ENCODE data around the gene ZSCAN21.

DNA sequence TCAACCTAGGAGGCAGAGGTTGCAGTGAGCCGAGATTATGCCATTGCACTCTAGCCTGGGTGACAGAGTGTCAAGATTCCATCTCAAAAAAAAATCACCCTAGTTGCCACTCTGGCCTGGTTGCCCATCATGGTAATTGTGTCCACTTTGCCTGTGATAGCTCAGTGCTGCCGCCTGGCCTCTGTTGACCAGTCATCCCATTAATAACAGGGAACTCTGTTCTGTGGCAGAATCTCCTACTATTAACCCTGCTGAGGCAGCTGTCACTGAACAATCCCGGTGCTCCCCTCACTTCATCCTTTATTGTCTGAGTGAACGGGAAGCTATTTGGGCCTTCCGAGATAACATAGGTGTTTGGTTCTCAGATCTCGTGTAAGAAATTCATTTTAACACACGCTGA, 17.4 kb downstream of the ZSCAN21 start:
- no peak for TF ChIP-seq MYC (IDR thresholded peaks at IDR 0.05; ENCODE audit: low read depth, low read length)
- TF ChIP-seq, protein P1, sequence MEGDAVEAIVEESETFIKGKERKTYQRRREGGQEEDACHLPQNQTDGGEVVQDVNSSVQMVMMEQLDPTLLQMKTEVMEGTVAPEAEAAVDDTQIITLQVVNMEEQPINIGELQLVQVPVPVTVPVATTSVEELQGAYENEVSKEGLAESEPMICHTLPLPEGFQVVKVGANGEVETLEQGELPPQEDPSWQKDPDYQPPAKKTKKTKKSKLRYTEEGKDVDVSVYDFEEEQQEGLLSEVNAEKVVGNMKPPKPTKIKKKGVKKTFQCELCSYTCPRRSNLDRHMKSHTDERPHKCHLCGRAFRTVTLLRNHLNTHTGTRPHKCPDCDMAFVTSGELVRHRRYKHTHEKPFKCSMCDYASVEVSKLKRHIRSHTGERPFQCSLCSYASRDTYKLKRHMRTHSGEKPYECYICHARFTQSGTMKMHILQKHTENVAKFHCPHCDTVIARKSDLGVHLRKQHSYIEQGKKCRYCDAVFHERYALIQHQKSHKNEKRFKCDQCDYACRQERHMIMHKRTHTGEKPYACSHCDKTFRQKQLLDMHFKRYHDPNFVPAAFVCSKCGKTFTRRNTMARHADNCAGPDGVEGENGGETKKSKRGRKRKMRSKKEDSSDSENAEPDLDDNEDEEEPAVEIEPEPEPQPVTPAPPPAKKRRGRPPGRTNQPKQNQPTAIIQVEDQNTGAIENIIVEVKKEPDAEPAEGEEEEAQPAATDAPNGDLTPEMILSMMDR (IDR thresholded peaks at IDR 0.05; ENCODE audit: low read depth, low read length) = no peak
- no peak for TF ChIP-seq POLR2A (IDR thresholded peaks at IDR 0.05; ENCODE audit: extremely low read depth, insufficient read length)

Measured in NB4 (cell line).